ENCODE measurements around the gene LRP3.

LRP3 gene

GRCh38 chr19:33247441-33247819 lies 53.3 kb downstream of the LRP3 start:
- Histone ChIP-seq H3K4me3 (ENCODE audit: insufficient read depth in 1 of 2, low read depth in 1 of 2, low read length in 2 of 2) (no peak overlapping the region), H2AK5ac (ENCODE audit: low read length, severe bottlenecking) (no peak overlapping the region), H3K79me1 (replicated peaks; ENCODE audit: low read length, poor library complexity, severe bottlenecking) (no peaks in the 10 kb centered on the region), H4K91ac (ENCODE audit: low read length) (no peak overlapping the region), H2BK15ac (ENCODE audit: low read depth, poor library complexity, severe bottlenecking) (no peak overlapping the region), H2AFZ (ENCODE audit: low read depth, low read length) (no peak overlapping the region), H3K27ac (ENCODE audit: low read length, poor library complexity, severe bottlenecking) (no peak overlapping the region), H2BK12ac (ENCODE audit: low read length in 2 of 2) (no peak overlapping the region), H3K4ac (ENCODE audit: low read depth in 1 of 2, low read length in 2 of 2) (no peak overlapping the region), H3K27me3 (ENCODE audit: control insufficient read depth in 1 of 2, insufficient read depth in 1 of 2, low read length in 2 of 2) (peaks cover 5 to 32% of the 10 kb centered on the region in 2 experiments), H3K23ac (ENCODE audit: low read length in 2 of 2) (no peak overlapping the region), H2BK5ac (ENCODE audit: low read depth, low read length, poor library complexity, severe bottlenecking) (no peak overlapping the region), H2BK120ac (ENCODE audit: low read depth, low read length) (no peak overlapping the region), H3K9ac (ENCODE audit: low read length) (no peak overlapping the region), H3K4me2 (ENCODE audit: low read length, poor library complexity, severe bottlenecking) (no peak overlapping the region), H3K36me3 (ENCODE audit: control insufficient read depth in 1 of 2, insufficient read depth in 2 of 2, low read depth in 1 of 2, low read length in 2 of 2) (no peaks in the 10 kb centered on the region), H3K14ac (ENCODE audit: low read length in 2 of 2) (no peak overlapping the region), H3K9me3 (ENCODE audit: control insufficient read depth, low read length) (no peaks in the 10 kb centered on the region), H4K8ac (ENCODE audit: low read length) (no peak overlapping the region), H3K4me1 (ENCODE audit: control insufficient read depth, insufficient read depth, low read depth, low read length) (peaks cover 3% of the 10 kb centered on the region), H3K18ac (ENCODE audit: low read depth in 1 of 2, low read length in 2 of 2) (no peak overlapping the region)
- no CpG with 5 or more reads among the region's 1 CpG for WGBS
- DNase-seq: no peak

GRCh38 chr19:33248104-33248503 lies 54.0 kb downstream of the LRP3 start:
- H3K27me3 ChIP-seq (ENCODE audit: control insufficient read depth in 1 of 2, insufficient read depth in 1 of 2, low read length in 2 of 2): peaks cover 5 to 29% of the 10 kb centered on the region in 2 experiments
- H3K18ac ChIP-seq (ENCODE audit: low read depth in 1 of 2, low read length in 2 of 2): no peak overlapping the region
- H3K9me3 ChIP-seq (ENCODE audit: control insufficient read depth, low read length): no peaks in the 10 kb centered on the region
- H4K8ac ChIP-seq (ENCODE audit: low read length): no peak overlapping the region
- H3K14ac ChIP-seq (ENCODE audit: low read length in 2 of 2): no peak overlapping the region
- 76% methylated on average over 8 of the region's 8 CpGs for WGBS
- H3K4me1 ChIP-seq (ENCODE audit: control insufficient read depth, insufficient read depth, low read depth, low read length): peaks cover 3% of the 10 kb centered on the region
- H3K4me3 ChIP-seq (ENCODE audit: insufficient read depth in 1 of 2, low read depth in 1 of 2, low read length in 2 of 2): no peak overlapping the region
- H3K27ac ChIP-seq (ENCODE audit: low read length, poor library complexity, severe bottlenecking): no peak overlapping the region
- H2AFZ ChIP-seq (ENCODE audit: low read depth, low read length): no peak overlapping the region
- H3K4ac ChIP-seq (ENCODE audit: low read depth in 1 of 2, low read length in 2 of 2): no peak overlapping the region
- no peak overlapping the region for H2BK5ac ChIP-seq (ENCODE audit: low read depth, low read length, poor library complexity, severe bottlenecking)
- DNase-seq: no peak
- no peak overlapping the region for H3K4me2 ChIP-seq (ENCODE audit: low read length, poor library complexity, severe bottlenecking)
- no peak overlapping the region for H2BK120ac ChIP-seq (ENCODE audit: low read depth, low read length)
- H4K91ac ChIP-seq (ENCODE audit: low read length): no peak overlapping the region
- no peak overlapping the region for H2BK15ac ChIP-seq (ENCODE audit: low read depth, poor library complexity, severe bottlenecking)
- no peak overlapping the region for H2AK5ac ChIP-seq (ENCODE audit: low read length, severe bottlenecking)
- no peak overlapping the region for H3K9ac ChIP-seq (ENCODE audit: low read length)
- no peak overlapping the region for H2BK12ac ChIP-seq (ENCODE audit: low read length in 2 of 2)
- no peak overlapping the region for H3K23ac ChIP-seq (ENCODE audit: low read length in 2 of 2)
- no peaks in the 10 kb centered on the region for H3K36me3 ChIP-seq (ENCODE audit: control insufficient read depth in 1 of 2, insufficient read depth in 2 of 2, low read depth in 1 of 2, low read length in 2 of 2)
- no peaks in the 10 kb centered on the region for H3K79me1 ChIP-seq (replicated peaks; ENCODE audit: low read length, poor library complexity, severe bottlenecking)

GRCh38 chr19:33248553-33248953 lies 54.4 kb downstream of the LRP3 start:
- Histone ChIP-seq H3K4me1 (ENCODE audit: control insufficient read depth, insufficient read depth, low read depth, low read length) (peaks cover 3% of the 10 kb centered on the region), H2AFZ (ENCODE audit: low read depth, low read length) (no peak overlapping the region), H3K23ac (ENCODE audit: low read length in 2 of 2) (no peak overlapping the region), H3K9me3 (ENCODE audit: control insufficient read depth, low read length) (no peaks in the 10 kb centered on the region), H3K4ac (ENCODE audit: low read depth in 1 of 2, low read length in 2 of 2) (no peak overlapping the region), H4K91ac (ENCODE audit: low read length) (no peak overlapping the region), H2BK120ac (ENCODE audit: low read depth, low read length) (no peak overlapping the region), H3K4me2 (ENCODE audit: low read length, poor library complexity, severe bottlenecking) (no peak overlapping the region), H3K9ac (ENCODE audit: low read length) (no peak overlapping the region), H3K79me1 (replicated peaks; ENCODE audit: low read length, poor library complexity, severe bottlenecking) (no peaks in the 10 kb centered on the region), H3K27me3 (ENCODE audit: control insufficient read depth in 1 of 2, insufficient read depth in 1 of 2, low read length in 2 of 2) (peaks cover 7 to 25% of the 10 kb centered on the region in 2 experiments), H2BK5ac (ENCODE audit: low read depth, low read length, poor library complexity, severe bottlenecking) (no peak overlapping the region), H2BK12ac (ENCODE audit: low read length in 2 of 2) (no peak overlapping the region), H4K8ac (ENCODE audit: low read length) (no peak overlapping the region), H2AK5ac (ENCODE audit: low read length, severe bottlenecking) (no peak overlapping the region), H2BK15ac (ENCODE audit: low read depth, poor library complexity, severe bottlenecking) (no peak overlapping the region), H3K36me3 (ENCODE audit: control insufficient read depth in 1 of 2, insufficient read depth in 2 of 2, low read depth in 1 of 2, low read length in 2 of 2) (no peaks in the 10 kb centered on the region), H3K14ac (ENCODE audit: low read length in 2 of 2) (no peak overlapping the region), H3K18ac (ENCODE audit: low read depth in 1 of 2, low read length in 2 of 2) (no peak overlapping the region), H3K27ac (ENCODE audit: low read length, poor library complexity, severe bottlenecking) (no peak overlapping the region), H3K4me3 (ENCODE audit: insufficient read depth in 1 of 2, low read depth in 1 of 2, low read length in 2 of 2) (no peak overlapping the region)
- WGBS: 60% methylated on average over 10 of the region's 11 CpGs
- DNase-seq: no peak

GRCh38 chr19:33248954-33249613 lies 55.0 kb downstream of the LRP3 start:
- H3K9ac ChIP-seq (ENCODE audit: low read length): no peak overlapping the region
- no peaks in the 10 kb centered on the region for H3K36me3 ChIP-seq (ENCODE audit: control insufficient read depth in 1 of 2, insufficient read depth in 2 of 2, low read depth in 1 of 2, low read length in 2 of 2)
- no peak overlapping the region for H2BK12ac ChIP-seq (ENCODE audit: low read length in 2 of 2)
- 77% methylated on average over 25 of the region's 28 CpGs for WGBS
- no peak overlapping the region for H3K14ac ChIP-seq (ENCODE audit: low read length in 2 of 2)
- no peak overlapping the region for H4K91ac ChIP-seq (ENCODE audit: low read length)
- no peak overlapping the region for H2BK120ac ChIP-seq (ENCODE audit: low read depth, low read length)
- H4K8ac ChIP-seq (ENCODE audit: low read length): no peak overlapping the region
- no peak overlapping the region for H2AFZ ChIP-seq (ENCODE audit: low read depth, low read length)
- no peak for DNase-seq
- H3K23ac ChIP-seq (ENCODE audit: low read length in 2 of 2): no peak overlapping the region
- no peak overlapping the region for H3K4ac ChIP-seq (ENCODE audit: low read depth in 1 of 2, low read length in 2 of 2)
- H3K18ac ChIP-seq (ENCODE audit: low read depth in 1 of 2, low read length in 2 of 2): no peak overlapping the region
- no peaks in the 10 kb centered on the region for H3K9me3 ChIP-seq (ENCODE audit: control insufficient read depth, low read length)
- no peak overlapping the region for H2AK5ac ChIP-seq (ENCODE audit: low read length, severe bottlenecking)
- no peaks in the 10 kb centered on the region for H3K79me1 ChIP-seq (replicated peaks; ENCODE audit: low read length, poor library complexity, severe bottlenecking)
- peaks cover 11 to 26% of the 10 kb centered on the region in 2 experiments for H3K27me3 ChIP-seq (ENCODE audit: control insufficient read depth in 1 of 2, insufficient read depth in 1 of 2, low read length in 2 of 2)
- H3K27ac ChIP-seq (ENCODE audit: low read length, poor library complexity, severe bottlenecking): no peak overlapping the region
- H3K4me2 ChIP-seq (ENCODE audit: low read length, poor library complexity, severe bottlenecking): no peak overlapping the region
- H3K4me3 ChIP-seq (ENCODE audit: insufficient read depth in 1 of 2, low read depth in 1 of 2, low read length in 2 of 2): no peak overlapping the region
- H2BK15ac ChIP-seq (ENCODE audit: low read depth, poor library complexity, severe bottlenecking): no peak overlapping the region
- H2BK5ac ChIP-seq (ENCODE audit: low read depth, low read length, poor library complexity, severe bottlenecking): no peak overlapping the region
- peaks cover 3% of the 10 kb centered on the region for H3K4me1 ChIP-seq (ENCODE audit: control insufficient read depth, insufficient read depth, low read depth, low read length)

Data from mesenchymal stem cell (in vitro differentiated cells and primary cell).